ENCODE measurements around the gene PDZK1IP1. TPM values are rescaled to one million over a fixed set of nuclear protein-coding genes. Genes with fewer than 3 reads are reported as not detected.

The PDZK1IP1 gene
- polyA plus RNA-seq, 1 donor (not counting 4 experiments of a cell fraction or from before 2014, with no cell fraction given): 1.5 TPM

DNA sequence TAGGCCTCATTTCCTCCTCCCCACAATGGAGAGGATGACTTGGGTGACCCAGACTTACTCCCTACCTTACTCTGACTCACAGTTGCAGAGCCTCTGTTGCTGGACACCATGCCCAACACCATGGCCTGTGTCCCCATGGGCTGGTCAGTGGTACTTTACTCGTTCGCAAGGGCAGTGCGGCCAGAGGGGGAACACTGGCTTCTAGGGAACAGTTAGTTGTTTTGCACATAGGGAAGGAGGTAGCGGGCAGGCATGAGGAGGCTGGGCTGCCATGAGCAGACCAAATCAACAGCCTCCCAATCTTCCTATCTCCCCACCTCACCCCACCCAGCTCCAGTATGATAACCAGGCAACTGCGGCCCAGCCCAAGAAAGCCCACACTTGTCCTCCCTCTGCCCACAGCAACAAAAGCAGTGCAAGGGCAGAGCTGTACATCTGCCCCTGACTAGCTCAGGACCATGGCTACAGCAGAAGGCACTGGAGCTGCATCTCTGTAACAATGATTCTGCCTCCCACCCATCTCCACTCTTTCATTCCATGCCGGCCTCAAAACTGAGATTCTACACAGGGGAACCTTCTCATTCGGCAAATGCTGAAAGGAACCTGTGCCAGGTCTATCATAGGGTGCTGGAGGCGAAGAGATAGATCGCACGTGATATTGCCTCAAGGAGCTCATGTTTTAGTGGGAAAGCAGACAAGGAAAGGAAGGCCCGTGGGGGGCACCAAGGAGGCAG is 23.6 kb upstream of the PDZK1IP1 start:
- Histone ChIP-seq H3K9me3 (ENCODE audit: control insufficient read depth, low read depth, low read length) (no peaks in the 10 kb centered on the region), H2AFZ (ENCODE audit: control insufficient read depth, low read length) (no peak overlapping the region), H3K4me1 (ENCODE audit: control insufficient read depth, extremely low read depth, insufficient read depth, low read length) (peaks cover 5% of the 10 kb centered on the region), H3K79me2 (ENCODE audit: control insufficient read depth, insufficient read depth, low read length) (no peaks in the 10 kb centered on the region), H3K36me3 (ENCODE audit: control insufficient read depth in 2 of 2, extremely low read depth in 1 of 2, insufficient read depth in 2 of 2, low read length in 2 of 2) (no peaks in the 10 kb centered on the region), H3K27me3 (ENCODE audit: control insufficient read depth, extremely low read depth, insufficient read depth, low read length) (no peaks in the 10 kb centered on the region), H3K9ac (ENCODE audit: control insufficient read depth, extremely low read depth, insufficient read depth, low read length) (no peak overlapping the region), H4K20me1 (ENCODE audit: control insufficient read depth, extremely low read depth, insufficient read depth, low read length) (no peaks in the 10 kb centered on the region), H3K27ac (ENCODE audit: control insufficient read depth, insufficient read depth, low read length) (no peak overlapping the region), H3K4me3 (ENCODE audit: control insufficient read depth in 2 of 3, extremely low read depth in 1 of 3, insufficient read depth in 2 of 3, low read depth in 1 of 3, low read length in 3 of 3) (no peak overlapping the region), H3K9me1 (ENCODE audit: control insufficient read depth, extremely low read depth, insufficient read depth, low read length) (no peaks in the 10 kb centered on the region), H3K4me2 (ENCODE audit: control insufficient read depth, extremely low read depth, insufficient read depth, low read depth, low read length) (no peak overlapping the region)
- no peak for FAIRE-seq
- no peak for DNase-seq (ENCODE audit: low read depth, low spot score)
- TF ChIP-seq EZH2 (IDR thresholded peaks at IDR 0.05; ENCODE audit: low read length): no peak
- TF ChIP-seq, protein P1, sequence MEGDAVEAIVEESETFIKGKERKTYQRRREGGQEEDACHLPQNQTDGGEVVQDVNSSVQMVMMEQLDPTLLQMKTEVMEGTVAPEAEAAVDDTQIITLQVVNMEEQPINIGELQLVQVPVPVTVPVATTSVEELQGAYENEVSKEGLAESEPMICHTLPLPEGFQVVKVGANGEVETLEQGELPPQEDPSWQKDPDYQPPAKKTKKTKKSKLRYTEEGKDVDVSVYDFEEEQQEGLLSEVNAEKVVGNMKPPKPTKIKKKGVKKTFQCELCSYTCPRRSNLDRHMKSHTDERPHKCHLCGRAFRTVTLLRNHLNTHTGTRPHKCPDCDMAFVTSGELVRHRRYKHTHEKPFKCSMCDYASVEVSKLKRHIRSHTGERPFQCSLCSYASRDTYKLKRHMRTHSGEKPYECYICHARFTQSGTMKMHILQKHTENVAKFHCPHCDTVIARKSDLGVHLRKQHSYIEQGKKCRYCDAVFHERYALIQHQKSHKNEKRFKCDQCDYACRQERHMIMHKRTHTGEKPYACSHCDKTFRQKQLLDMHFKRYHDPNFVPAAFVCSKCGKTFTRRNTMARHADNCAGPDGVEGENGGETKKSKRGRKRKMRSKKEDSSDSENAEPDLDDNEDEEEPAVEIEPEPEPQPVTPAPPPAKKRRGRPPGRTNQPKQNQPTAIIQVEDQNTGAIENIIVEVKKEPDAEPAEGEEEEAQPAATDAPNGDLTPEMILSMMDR (optimal IDR thresholded peaks at IDR 0.05 in 1 of 3, IDR thresholded peaks at IDR 0.05 in 1 of 3, conservative IDR thresholded peaks at IDR 0.05 in 1 of 3; ENCODE audit: extremely low read depth in 1 of 3, insufficient read depth in 2 of 3, low read length in 3 of 3): no peak
- dilution Hi-C loops (cut with MboI; ENCODE audit: extremely low pct_ligation_motif_present, low sequenced_read_pairs): no loop called here

GRCh38 chr1:47212636-47213229 is 22.9 kb upstream of the PDZK1IP1 start:
- dilution Hi-C loops (cut with MboI; ENCODE audit: extremely low pct_ligation_motif_present, low sequenced_read_pairs): no loop called here
- FAIRE-seq: no peak
- H3K9me1 ChIP-seq (ENCODE audit: control insufficient read depth, extremely low read depth, insufficient read depth, low read length): no peaks in the 10 kb centered on the region
- no peak overlapping the region for H3K27ac ChIP-seq (ENCODE audit: control insufficient read depth, insufficient read depth, low read length)
- no peaks in the 10 kb centered on the region for H3K27me3 ChIP-seq (ENCODE audit: control insufficient read depth, extremely low read depth, insufficient read depth, low read length)
- no peaks in the 10 kb centered on the region for H3K79me2 ChIP-seq (ENCODE audit: control insufficient read depth, insufficient read depth, low read length)
- no peak overlapping the region for H3K9ac ChIP-seq (ENCODE audit: control insufficient read depth, extremely low read depth, insufficient read depth, low read length)
- no peak overlapping the region for H3K4me2 ChIP-seq (ENCODE audit: control insufficient read depth, extremely low read depth, insufficient read depth, low read depth, low read length)
- no peaks in the 10 kb centered on the region for H3K9me3 ChIP-seq (ENCODE audit: control insufficient read depth, low read depth, low read length)
- no peaks in the 10 kb centered on the region for H4K20me1 ChIP-seq (ENCODE audit: control insufficient read depth, extremely low read depth, insufficient read depth, low read length)
- H2AFZ ChIP-seq (ENCODE audit: control insufficient read depth, low read length): no peak overlapping the region
- DNase-seq (ENCODE audit: low read depth, low spot score): no peak
- H3K4me1 ChIP-seq (ENCODE audit: control insufficient read depth, extremely low read depth, insufficient read depth, low read length): peaks cover 6% of the 10 kb centered on the region
- TF ChIP-seq EZH2 (IDR thresholded peaks at IDR 0.05; ENCODE audit: low read length): no peak
- TF ChIP-seq, protein P1 (optimal IDR thresholded peaks at IDR 0.05 in 1 of 3, IDR thresholded peaks at IDR 0.05 in 1 of 3, conservative IDR thresholded peaks at IDR 0.05 in 1 of 3; ENCODE audit: extremely low read depth in 1 of 3, insufficient read depth in 2 of 3, low read length in 3 of 3): no peak
- H3K4me3 ChIP-seq (ENCODE audit: control insufficient read depth in 2 of 3, extremely low read depth in 1 of 3, insufficient read depth in 2 of 3, low read depth in 1 of 3, low read length in 3 of 3): no peak overlapping the region
- H3K36me3 ChIP-seq (ENCODE audit: control insufficient read depth in 2 of 2, extremely low read depth in 1 of 2, insufficient read depth in 2 of 2, low read length in 2 of 2): no peaks in the 10 kb centered on the region
